GM12878 (cell line): ENCODE measurements around the gene PRC1. TPM values are rescaled to one million over a fixed set of nuclear protein-coding genes. Genes with fewer than 3 reads are reported as not detected.

Experiments
- ATAC-seq: fragments of 200-7000 bp; cut with Tn5 transposase; 3 replicates; pipeline ENCODE4 v1.9.1; 2020; ENCODE audit warnings: mild to moderate bottlenecking, moderate library complexity
- BruUV-seq: library from RNA; stranded (reverse); fragments of 400-500 nt; replicated peaks from 2 replicates; lab custom pipeline; 2021; lab: Mats Ljungman, UMichigan
- CTCF ChIA-PET: fragments of 300-600 bp; sonication (Branson Sonifier 250); formaldehyde crosslinking; extraction: SDS; loops from one replicate; lab custom pipeline; 2021; ENCODE audit warnings: inconsistent platforms; lab: Yijun Ruan, JAX
- POLR2A ChIA-PET: fragments of 350-600 bp; formaldehyde crosslinking; extraction: SDS; loops from one replicate; lab custom pipeline; 2021; ENCODE audit warnings: inconsistent platforms; lab: Charles Lee
- RAD21 ChIA-PET: fragments of 300-600 bp; sonication (Branson Sonifier 250); formaldehyde crosslinking; loops from one replicate; lab custom pipeline; 2023; ENCODE audit warnings: antibody characterized with exemption; ENCODE audit not compliant: unreplicated experiment; lab: Charles Lee
- SMC1A ChIA-PET: fragments of 300-600 bp; sonication (Branson Sonifier 250); formaldehyde crosslinking; loops from one replicate; lab custom pipeline; 2023; ENCODE audit not compliant: unreplicated experiment, uncharacterized antibody; lab: Charles Lee
- DNase-seq: peaks from one replicate; pipeline ENCODE4 v3.0.0-alpha.2; 2011; ENCODE audit warnings: low read depth, low spot score
- FAIRE-seq: peaks from 3 replicates; lab custom pipeline; 2011; peaks lifted over from hg19 to GRCh38; lab: Jason Lieb, UNC
- H2AFZ ChIP-seq: 2 replicates; pipeline ENCODE4 v1.6.0; 2011; ENCODE audit warnings: low read depth, low read length, control low read depth; ENCODE audit not compliant: control insufficient read depth
- H3K27ac ChIP-seq: 2 replicates; pipeline ENCODE4 v1.5.1; 2011; ENCODE audit warnings: control low read depth; ENCODE audit not compliant: control insufficient read depth, insufficient read depth
- H3K27me3 ChIP-seq, 2 experiments: replicated peaks in 1 of 2; 2 replicates each; pipeline versions ENCODE4 v1.6.0 to v1.6.1; 2011; ENCODE audit warnings: low read length in 1 of 2; ENCODE audit not compliant: control insufficient read depth in 2 of 2, insufficient read depth in 2 of 2
- H3K36me3 ChIP-seq, 2 experiments: 2 replicates each; pipeline ENCODE4 v1.5.1; 2011; ENCODE audit warnings: low read length in 1 of 2; ENCODE audit not compliant: control insufficient read depth in 2 of 2, insufficient read depth in 2 of 2
- H3K4me1 ChIP-seq: 2 replicates; pipeline ENCODE4 v1.6.1; 2011; ENCODE audit warnings: mild to moderate bottlenecking, low read length, moderate library complexity, mixed read lengths; ENCODE audit not compliant: control insufficient read depth, insufficient read depth
- H3K4me2 ChIP-seq: 2 replicates; pipeline ENCODE4 v1.6.0; 2011; ENCODE audit warnings: control low read depth; ENCODE audit not compliant: control insufficient read depth, insufficient read depth
- H3K4me3 ChIP-seq: fragments of 200-600 bp; sonication (generic); 2 replicates; pipeline ENCODE4 v1.5.1; 2016
- H3K79me2 ChIP-seq: 2 replicates; pipeline ENCODE4 v1.6.0; 2011; ENCODE audit warnings: low read length; ENCODE audit not compliant: control insufficient read depth, insufficient read depth
- H3K9ac ChIP-seq: 2 replicates; pipeline ENCODE4 v1.8.0; 2011; ENCODE audit warnings: low read length, control low read depth, mixed read lengths; ENCODE audit not compliant: control insufficient read depth, insufficient read depth
- H3K9me3 ChIP-seq: replicated peaks from 3 replicates; pipeline ENCODE4 v1.5.1; 2011; ENCODE audit warnings: mild to moderate bottlenecking, low read length; ENCODE audit not compliant: control insufficient read depth, insufficient read depth
- H4K20me1 ChIP-seq: 2 replicates; pipeline ENCODE4 v1.6.0; 2011; ENCODE audit not compliant: control insufficient read depth, insufficient read depth
- BCL3 ChIP-seq: IDR thresholded peaks from 2 replicates; pipeline ENCODE4 v1.6.1; 2011; ENCODE audit warnings: borderline replicate concordance, low read depth, mild to moderate bottlenecking, moderate library complexity, low read length; ENCODE audit not compliant: insufficient read depth, poor library complexity, severe bottlenecking
- BRCA1 ChIP-seq: IDR thresholded peaks from 2 replicates; pipeline ENCODE4 v1.6.1; 2011; ENCODE audit warnings: low read depth, low read length, improper control_type of control experiment
- CREB1 ChIP-seq: IDR thresholded peaks from 2 replicates; pipeline ENCODE4 v1.6.1; 2012; ENCODE audit warnings: low read depth, mild to moderate bottlenecking, inconsistent platforms
- E4F1 ChIP-seq: fragments of 450-650 bp; IDR thresholded peaks from 2 replicates; pipeline ENCODE4 v1.6.1; 2018; ENCODE audit warnings: borderline replicate concordance, mild to moderate bottlenecking; ENCODE audit not compliant: partially characterized antibody
- ETV6 ChIP-seq, 2 experiments: fragments of 450-650 bp in 1 of 2; IDR thresholded peaks in 1 of 2; conservative IDR thresholded peaks in 1 of 2; 2 replicates each; pipeline ENCODE4 v1.6.1; 2014; ENCODE audit warnings: antibody characterized with exemption in 1 of 2, borderline replicate concordance in 1 of 2, low read depth in 1 of 2, mild to moderate bottlenecking in 1 of 2, moderate library complexity in 1 of 2
- HDAC2 ChIP-seq: fragments of 200-600 bp; sonication (generic); IDR thresholded peaks from 2 replicates; pipeline ENCODE4 v1.6.1; 2017
- MTA2 ChIP-seq: fragments of 450-650 bp; IDR thresholded peaks from 2 replicates; pipeline ENCODE4 v1.6.1; 2016; ENCODE audit warnings: low read depth, mild to moderate bottlenecking, moderate library complexity
- NFXL1 ChIP-seq: fragments of 450-650 bp; IDR thresholded peaks from 2 replicates; pipeline ENCODE4 v1.6.1; 2017; ENCODE audit warnings: antibody characterized with exemption, mild to moderate bottlenecking, borderline replicate concordance
- PML ChIP-seq: IDR thresholded peaks from 2 replicates; pipeline ENCODE4 v1.6.1; 2012; ENCODE audit warnings: low read length, inconsistent platforms
- RAD21 ChIP-seq: IDR thresholded peaks from 2 replicates; pipeline ENCODE4 v1.6.1; 2011; ENCODE audit warnings: mild to moderate bottlenecking, low read depth, low read length, moderate library complexity; ENCODE audit not compliant: insufficient read depth
- SRF ChIP-seq, 2 experiments: IDR thresholded peaks; 2 replicates each; pipeline ENCODE4 v1.6.1; 2011; ENCODE audit warnings: low read depth in 2 of 2, low read length in 2 of 2, mild to moderate bottlenecking in 1 of 2, moderate library complexity in 1 of 2
- WRNIP1 ChIP-seq: IDR thresholded peaks from 2 replicates; pipeline ENCODE4 v1.6.1; 2011; ENCODE audit warnings: low read depth, low read length, improper control_type of control experiment, borderline replicate concordance
- ZNF384 ChIP-seq: IDR thresholded peaks from 2 replicates; pipeline ENCODE4 v1.6.1; 2012; ENCODE audit warnings: low read depth, mild to moderate bottlenecking, low read length, improper control_type of control experiment, borderline replicate concordance
- ZZZ3 ChIP-seq: IDR thresholded peaks from 2 replicates; pipeline ENCODE4 v1.6.1; 2011; ENCODE audit warnings: low read depth; ENCODE audit not compliant: control insufficient read depth, insufficient read length
- WGBS: methylation state at CpG from one replicate; pipeline ENCODE4 v1.1.6; 2016; ENCODE audit warnings: low lambda C conversion rate; ENCODE audit not compliant: insufficient replicate concordance, insufficient coverage; ENCODE audit errors: missing lambda C conversion rate; 5-methylcytosine and 5-hydroxymethylcytosine counted together
- in situ Hi-C: fragments of 300-500 bp; cut with MboI; formaldehyde crosslinking; loops from 9 replicates; pipeline ENCODE4 v1.14.3; 2018; ENCODE audit warnings: mixed read lengths
- intact Hi-C: fragments of 100-400 bp; cut with micrococcal nuclease; formaldehyde crosslinking; loops from one replicate; pipeline ENCODE4 v1.14.2; 2022; ENCODE audit not compliant: unreplicated experiment
- polyA plus RNA-seq, 11 experiments: library from polyadenylated mRNA; depleted of rRNA in 4 of 11; unstranded in 6 of 11; stranded (reverse) in 5 of 11; fragments of >200 nt; fragmentation: Nextera tagmentation in 4 of 11; fragmentation: Illumina TruSeq in 1 of 11; extraction: Ambion mirVana in 4 of 11; extraction: Trizol in 1 of 11; gene quantifications; 1 replicate in 1 of 11; 2 replicates in 10 of 11; pipeline versions ENCODE4 v1.2.1 to v1.2.3, GENCODE V29; 2011 to 2016; ENCODE audit warnings: inconsistent platforms in 2 of 11, missing spikeins in 2 of 11, low read depth in 1 of 11
- total RNA-seq, 4 experiments: library from RNA; depleted of rRNA in 3 of 4; stranded (reverse); fragments of >200 nt in 3 of 4; fragmentation: Illumina TruSeq in 1 of 4; extraction: Trizol in 1 of 4; gene quantifications; 2 replicates each; pipeline versions ENCODE4 v1.2.1 to v1.2.3, GENCODE V29; 2013 to 2021
- TF ChIP-seq, protein P1 (sequence below): fragments of 450-650 bp; IDR thresholded peaks from 2 replicates; pipeline ENCODE4 v1.6.1; 2017; ENCODE audit warnings: low read depth, mild to moderate bottlenecking, moderate library complexity

The PRC1 gene
- total and polyA plus RNA-seq, 10 of the 15 experiments (the other 5 are each of a cell fraction or from before 2014, with no cell fraction given) = 100 to 241 (median 131) TPM

DNA sequence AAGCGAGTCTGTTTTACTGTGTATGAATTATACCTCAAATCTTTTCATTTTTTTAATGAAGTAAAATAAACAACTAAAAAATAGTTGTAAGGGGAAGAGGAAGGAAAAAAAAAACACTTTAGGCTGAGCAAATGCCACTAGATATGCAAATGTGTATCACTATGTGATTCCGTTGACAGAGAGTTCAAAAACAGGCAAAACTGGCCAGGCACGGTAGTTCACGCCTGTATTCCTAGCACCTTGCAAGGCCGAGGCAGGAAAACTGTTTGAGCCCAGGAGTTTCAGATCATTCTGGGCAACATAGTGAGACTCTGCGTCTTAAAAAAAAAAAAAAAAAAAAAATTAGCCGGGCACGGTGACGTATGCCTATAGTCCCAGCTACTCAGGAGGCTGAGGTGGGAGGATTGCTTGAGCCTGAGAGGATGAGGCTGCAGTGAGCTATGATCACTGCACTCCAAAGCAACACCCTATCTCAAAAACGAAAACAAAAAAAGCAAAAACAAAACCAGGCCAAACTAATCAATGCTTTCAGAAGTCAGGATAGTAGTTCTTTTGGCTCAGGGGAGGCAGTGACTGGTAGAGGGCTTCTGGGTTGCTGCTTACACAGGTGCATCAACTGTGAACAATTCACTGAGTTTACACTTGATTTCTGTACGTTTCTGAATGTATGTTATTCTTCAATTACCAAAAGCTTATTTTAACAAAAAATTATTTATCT is 7.4 kb downstream of the PRC1 start:
- Histone ChIP-seq H3K4me3 (peak overlapping the region; percentile 51; the same call in 1 of the 2 replicates), H3K36me3 (peaks cover 5 to 8% of the 10 kb centered on the region in 2 experiments), H2AFZ (peak overlapping the region; percentile 63), H4K20me1 (no peaks in the 10 kb centered on the region), H3K79me2 (peaks cover 82% of the 10 kb centered on the region), H3K9ac (peak overlapping the region; percentile 44), H3K27ac (peak overlapping the region; percentile 45), H3K27me3 (no peaks in the 10 kb centered on the region), H3K4me2 (peak overlapping the region; percentile 88), H3K9me3 (no peaks in the 10 kb centered on the region), H3K4me1 (peaks cover 36% of the 10 kb centered on the region)
- CTCF ChIA-PET = interaction anchor here (1.0 to 4.0 kb wide), 5 partner anchors 30 to 54 kb away, joined by 3 to 23 read pairs (median 9); partner anchors contain the start of genes HDDC3, RCCD1 and VPS33B
- intact Hi-C loops (loop anchor here (10.0 kb wide), 1 partner anchor 288 kb away; no protein-coding TSS in a partner anchor), in situ Hi-C loops (loop anchor here (25.0 kb wide), 1 partner anchor 2000 kb away; no protein-coding TSS in a partner anchor)
- ATAC-seq (peak; percentile 75), FAIRE-seq (no peak), DNase-seq (no peak)
- SMC1A ChIA-PET = interaction anchor here (1.1 to 2.2 kb wide), 4 partner anchors 33 to 55 kb away, joined by 3 to 8 read pairs (median 5); partner anchors contain the start of genes HDDC3, RCCD1 and UNC45A
- POLR2A ChIA-PET = interaction anchor here (0.6 to 4.5 kb wide), 5 partner anchors 10 to 460 kb away, joined by 3 to 26 read pairs (median 4); partner anchors contain the start of genes RCCD1, UNC45A and VPS33B
- WGBS = 32% methylated on average over 11 of the region's 11 CpGs
- RAD21 ChIA-PET = interaction anchor here (1.0 to 1.6 kb wide), 5 partner anchors 18 to 57 kb away, joined by 3 to 5 read pairs (median 4); partner anchors contain the start of genes HDDC3, RCCD1 and UNC45A
- no TSS peak for BruUV-seq
- TF ChIP-seq RAD21 (no peak), PML (no peak), BRCA1 (no peak), MTA2 (no peak), CREB1 (0 out of 2 replicates have a peak, but pooled peaks have one; percentile 17), ZNF384 (no peak), ETV6 (conservative IDR thresholded peaks at IDR 0.05 in 1 of 2, IDR thresholded peaks at IDR 0.05 in 1 of 2; ENCODE audit: borderline replicate concordance in 1 of 2, low read depth in 1 of 2) (no peak), HDAC2 (no peak), WRNIP1 (0 out of 2 replicates have a peak, but pooled peaks have one; percentile 22), NFXL1 (no peak), BCL3 (no peak), SRF (IDR thresholded peaks at IDR 0.05; ENCODE audit: low read depth in 2 of 2, low read length in 2 of 2) (peak in 1 of 2 experiments; percentile 80; a peak in 2 of 4 replicates), ZZZ3 (no peak), E4F1 (no peak)
- TF ChIP-seq, protein P1, sequence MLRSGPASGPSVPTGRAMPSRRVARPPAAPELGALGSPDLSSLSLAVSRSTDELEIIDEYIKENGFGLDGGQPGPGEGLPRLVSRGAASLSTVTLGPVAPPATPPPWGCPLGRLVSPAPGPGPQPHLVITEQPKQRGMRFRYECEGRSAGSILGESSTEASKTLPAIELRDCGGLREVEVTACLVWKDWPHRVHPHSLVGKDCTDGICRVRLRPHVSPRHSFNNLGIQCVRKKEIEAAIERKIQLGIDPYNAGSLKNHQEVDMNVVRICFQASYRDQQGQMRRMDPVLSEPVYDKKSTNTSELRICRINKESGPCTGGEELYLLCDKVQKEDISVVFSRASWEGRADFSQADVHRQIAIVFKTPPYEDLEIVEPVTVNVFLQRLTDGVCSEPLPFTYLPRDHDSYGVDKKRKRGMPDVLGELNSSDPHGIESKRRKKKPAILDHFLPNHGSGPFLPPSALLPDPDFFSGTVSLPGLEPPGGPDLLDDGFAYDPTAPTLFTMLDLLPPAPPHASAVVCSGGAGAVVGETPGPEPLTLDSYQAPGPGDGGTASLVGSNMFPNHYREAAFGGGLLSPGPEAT = 0 out of 2 replicates have a peak, but pooled peaks have one; percentile 15
